Transverse colon (tissue), 4 donors: ENCODE results near the gene SMARCC1. TPM values are rescaled to one million over a fixed set of nuclear protein-coding genes. Genes with fewer than 3 reads are reported as not detected.

ENCODE experiments used
- DNase-seq: peaks from one replicate; pipeline ENCODE4 v3.0.0-alpha.2; 2019
- H3K27ac ChIP-seq, 4 donors: fragments of 200-600 bp; sonication (generic); 2 replicates each; pipeline ENCODE4 v1.5.1; 2016 to 2018; ENCODE audit warnings: inconsistent platforms in 4 of 4
- H3K27me3 ChIP-seq: fragments of 200-600 bp; sonication (generic); 2 replicates; pipeline ENCODE4 v1.5.1; 2017; ENCODE audit warnings: inconsistent platforms
- H3K36me3 ChIP-seq, 4 donors: fragments of 200-600 bp; sonication (generic); 2 replicates each; pipeline ENCODE4 v1.5.1; 2017 to 2019; ENCODE audit warnings: inconsistent platforms in 4 of 4
- H3K4me1 ChIP-seq, 4 donors: fragments of 200-600 bp; sonication (generic); 2 replicates each; pipeline ENCODE4 v1.5.1; 2017 to 2020; ENCODE audit warnings: inconsistent platforms in 4 of 4
- H3K4me3 ChIP-seq, 4 donors: fragments of 200-600 bp; sonication (generic); 1 replicate in 1 of 4; 2 replicates in 3 of 4; pipeline versions ENCODE4 v1.5.1 to v1.6.1; 2017 to 2019; ENCODE audit warnings: inconsistent platforms in 4 of 4
- H3K9me3 ChIP-seq, 2 donors: fragments of 200-600 bp; sonication (generic); 2 replicates each; pipeline ENCODE4 v1.5.1; 2017 to 2019; ENCODE audit warnings: inconsistent platforms in 2 of 2
- CTCF ChIP-seq, 5 experiments: fragments of 200-600 bp in 3 of 5; fragments of 450-650 bp in 2 of 5; sonication (generic) in 3 of 5; IDR thresholded peaks; 1 replicate in 2 of 5; 2 replicates in 3 of 5; pipeline ENCODE4 v1.5.1; 2016 to 2017; ENCODE audit warnings: antibody characterized with exemption in 5 of 5, inconsistent platforms in 3 of 5, mild to moderate bottlenecking in 2 of 5, moderate library complexity in 1 of 5
- EP300 ChIP-seq: sonication (generic); formaldehyde crosslinking; IDR thresholded peaks from one replicate; pipeline ENCODE4 v1.6.1; 2017; ENCODE audit warnings: antibody characterized with exemption, low read depth
- POLR2A ChIP-seq: fragments of 450-650 bp; IDR thresholded peaks from one replicate; pipeline ENCODE4 v1.6.1; 2016; ENCODE audit warnings: antibody characterized with exemption, mild to moderate bottlenecking, moderate library complexity
- POLR2AphosphoS5 ChIP-seq, 3 donors: sonication (generic); formaldehyde crosslinking; IDR thresholded peaks; one replicate each; pipeline ENCODE4 v1.6.1; 2016; ENCODE audit warnings: antibody characterized with exemption in 3 of 3
- WGBS, 2 donors: methylation state at CpG; one replicate each; pipeline ENCODE4 v1.1.5; 2018; ENCODE audit warnings: low coverage in 1 of 2; 5-methylcytosine and 5-hydroxymethylcytosine counted together
- in situ Hi-C, 4 donors: fragments of 200-750 bp; cut with MboI; loops; one replicate each; pipeline versions ENCODE4 v1.15.0 to v1.15.1; 2017; ENCODE audit warnings: low sequenced_read_pairs in 3 of 4, low pct_ligation_motif_present in 1 of 4, low pct_unique_long_range_greater_than_20kb in 1 of 4
- intact Hi-C: fragments of 100-400 bp; cut with DNase I; formaldehyde crosslinking; loops from one replicate; pipeline ENCODE4 v1.15.1; 2023; ENCODE audit warnings: low total_unique reads
- total RNA-seq, 4 donors: library from RNA; depleted of rRNA; stranded (reverse); fragments of >200 nt; gene quantifications; one replicate each; pipeline ENCODE4 v1.1.0, GENCODE V29; 2016

The SMARCC1 gene
- total RNA-seq, 4 donors from 2014 or later: 21.3 to 70.8 (median 45.0) TPM

GRCh38 chr3:47590216-47590615, 191.5 kb downstream of the SMARCC1 start:
- intact Hi-C loops: no loop called here
- in situ Hi-C loops: no loop called here
- Histone ChIP-seq H3K9me3 (no peaks in the 10 kb centered on the region), H3K27ac (no peak overlapping the region), H3K27me3 (no peaks in the 10 kb centered on the region), H3K4me1 (no peaks in the 10 kb centered on the region), H3K4me3 (no peak overlapping the region), H3K36me3 (peaks cover 0 to 14% (median 6%) of the 10 kb centered on the region in 4 donors)
- TF ChIP-seq EP300: no peak
- TF ChIP-seq POLR2AphosphoS5 (IDR thresholded peaks at IDR 0.05): no peak
- TF ChIP-seq POLR2A: no peak
- no peak for TF ChIP-seq CTCF (IDR thresholded peaks at IDR 0.05)
- DNase-seq: peak; percentile 12
- WGBS, 2 donors: 50 to 65% methylated on average over 1 to 2 of the region's 2 CpGs

DNA sequence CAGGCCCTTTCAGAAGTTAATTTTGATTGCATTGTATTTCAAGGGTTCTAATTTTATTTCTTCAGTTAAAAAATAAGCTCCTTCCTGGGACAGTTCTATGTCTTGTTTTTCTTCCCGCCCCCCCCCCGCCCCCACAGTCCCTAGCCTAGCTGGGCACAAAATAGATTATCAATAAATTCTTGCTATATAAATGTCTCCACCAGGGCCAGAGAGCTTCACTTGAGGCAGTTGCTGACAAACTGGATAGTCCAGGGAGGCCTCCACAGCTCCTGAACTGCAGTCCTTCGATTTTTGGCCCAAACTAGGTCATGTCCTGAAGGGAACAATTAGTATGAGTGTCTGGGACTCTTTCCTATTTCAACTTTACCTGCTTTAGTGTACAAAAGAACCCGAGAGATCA, 193.1 kb downstream of the SMARCC1 start:
- no peak for DNase-seq
- H3K4me3 ChIP-seq: no peak overlapping the region
- in situ Hi-C loops: no loop called here
- H3K4me1 ChIP-seq: no peaks in the 10 kb centered on the region
- H3K9me3 ChIP-seq: no peaks in the 10 kb centered on the region
- H3K27ac ChIP-seq: no peak overlapping the region
- 90 to 95% methylated on average over 2 to 4 of the region's 4 CpGs for WGBS, 2 donors
- H3K36me3 ChIP-seq: peaks cover 0 to 14% (median 6%) of the 10 kb centered on the region in 4 donors
- no peaks in the 10 kb centered on the region for H3K27me3 ChIP-seq
- intact Hi-C loops: no loop called here
- TF ChIP-seq POLR2A: no peak
- TF ChIP-seq CTCF (IDR thresholded peaks at IDR 0.05): no peak
- no peak for TF ChIP-seq EP300
- no peak for TF ChIP-seq POLR2AphosphoS5 (IDR thresholded peaks at IDR 0.05)

- 96 to 98% methylated on average over 7 of the region's 7 CpGs for WGBS, 2 donors
- in situ Hi-C loops (no loop called here), intact Hi-C loops (no loop called here)
- Histone ChIP-seq H3K4me1 (no peaks in the 10 kb centered on the region), H3K27me3 (no peaks in the 10 kb centered on the region), H3K36me3 (peaks cover 0 to 14% (median 6%) of the 10 kb centered on the region in 4 donors), H3K9me3 (no peaks in the 10 kb centered on the region), H3K4me3 (no peak overlapping the region), H3K27ac (no peak overlapping the region)
- TF ChIP-seq CTCF (IDR thresholded peaks at IDR 0.05) (no peak), POLR2A (no peak), POLR2AphosphoS5 (IDR thresholded peaks at IDR 0.05) (no peak), EP300 (no peak)
- no peak for DNase-seq
Measured at GRCh38 chr3:47588053-47588452, 193.6 kb downstream of the SMARCC1 start.

- Histone ChIP-seq H3K9me3 (no peaks in the 10 kb centered on the region), H3K27me3 (no peaks in the 10 kb centered on the region), H3K4me3 (no peak overlapping the region), H3K27ac (no peak overlapping the region), H3K36me3 (peaks cover 0 to 14% (median 6%) of the 10 kb centered on the region in 4 donors), H3K4me1 (no peaks in the 10 kb centered on the region)
- no peak for DNase-seq
- 84 to 97% methylated on average over 6 of the region's 6 CpGs for whole genome bisulfite sequencing, 2 donors
- TF ChIP-seq CTCF (IDR thresholded peaks at IDR 0.05) (no peak), POLR2AphosphoS5 (IDR thresholded peaks at IDR 0.05) (no peak), POLR2A (no peak), EP300 (no peak)
- in situ Hi-C loops: no loop called here
- intact Hi-C loops: no loop called here
Measured at GRCh38 chr3:47586746-47587145, 194.9 kb downstream of the SMARCC1 start.
